Activated CD4-positive, alpha-beta T cell treated with anti-CD3 and anti-CD28 coated beads for 36 hours (primary cell): ENCODE measurements around the gene MME. TPM values are rescaled to one million over a fixed set of nuclear protein-coding genes. Genes with fewer than 3 reads are reported as not detected.

Source experiments
- ATAC-seq: fragments of 200-7000 bp; cut with Tn5 transposase; one replicate; pipeline ENCODE4 v1.10.0; 2021; ENCODE audit warnings: mild to moderate bottlenecking, moderate library complexity
- CTCF ChIA-PET: fragments of 350-600 bp; sonication (Branson Sonifier 250); formaldehyde crosslinking; loops from one replicate; lab custom pipeline; 2021; ENCODE audit warnings: antibody characterized with exemption; lab: Charles Lee
- POLR2A ChIA-PET: fragments of 350-600 bp; sonication (Branson Sonifier 250); formaldehyde crosslinking; loops from one replicate; lab custom pipeline; 2021; ENCODE audit warnings: antibody characterized with exemption, inconsistent platforms; lab: Charles Lee
- DNase-seq: peaks from one replicate; pipeline ENCODE4 v3.0.0-alpha.2; 2020
- H3K27ac Mint-ChIP-seq: one replicate; pipeline ENCODE4 v1.8.0; 2021; ENCODE audit warnings: mixed read lengths
- H3K27me3 Mint-ChIP-seq: one replicate; pipeline ENCODE4 v1.8.0; 2021; ENCODE audit warnings: mixed read lengths
- H3K36me3 Mint-ChIP-seq: one replicate; pipeline ENCODE4 v1.8.0; 2021; ENCODE audit warnings: low read depth, mixed read lengths
- H3K4me1 Mint-ChIP-seq: one replicate; pipeline ENCODE4 v1.8.0; 2021; ENCODE audit warnings: mixed read lengths
- H3K4me3 Mint-ChIP-seq: one replicate; pipeline ENCODE4 v1.8.0; 2021; ENCODE audit warnings: mild to moderate bottlenecking, moderate library complexity, mixed read lengths
- H3K9me3 Mint-ChIP-seq: one replicate; pipeline ENCODE4 v1.8.0; 2021; ENCODE audit warnings: low read depth, mixed read lengths
- intact Hi-C, 2 experiments: fragments of 100-400 bp; cut with DNase I in 1 of 2; cut with micrococcal nuclease in 1 of 2; formaldehyde crosslinking; loops; one replicate each; pipeline versions ENCODE4 v1.14.2 to v1.15.1; 2022 to 2024; cut with DNase I, micrococcal nuclease
- total RNA-seq, 2 experiments: library from RNA; stranded (reverse); gene quantifications; one replicate each; pipeline ENCODE4 v1.2.3, GENCODE V29; 2021

Gene MME
- total RNA-seq, 2 experiments from 2014 or later: 0.23 TPM; not detected in 1

GRCh38 chr3:155225417-155225816 is 145.3 kb downstream of the MME start:
- Mint-ChIP-seq H3K4me3 (no peak overlapping the region), H3K27ac (no peak overlapping the region), H3K4me1 (no peaks in the 10 kb centered on the region), H3K9me3 (no peaks in the 10 kb centered on the region), H3K36me3 (no peaks in the 10 kb centered on the region), H3K27me3 (no peaks in the 10 kb centered on the region)
- ATAC-seq (no peak), DNase-seq (no peak)
- ChIA-PET POLR2A (no interaction called here), CTCF (no interaction called here)
- intact Hi-C loops: no loop called here

GRCh38 chr3:155227141-155227540 is 147.0 kb downstream of the MME start:
- H3K4me1 Mint-ChIP-seq: no peaks in the 10 kb centered on the region
- H3K4me3 Mint-ChIP-seq: no peak overlapping the region
- intact Hi-C loops: no loop called here
- H3K36me3 Mint-ChIP-seq: no peaks in the 10 kb centered on the region
- H3K27ac Mint-ChIP-seq: no peak overlapping the region
- H3K9me3 Mint-ChIP-seq: no peaks in the 10 kb centered on the region
- DNase-seq (no peak), ATAC-seq (no peak)
- H3K27me3 Mint-ChIP-seq: no peaks in the 10 kb centered on the region
- CTCF ChIA-PET: interaction anchor here (0.6 kb wide), 1 partner anchor 116 kb away, joined by 3 read pairs; no protein-coding TSS in a partner anchor
- POLR2A ChIA-PET: interaction anchor here (0.7 kb wide), 1 partner anchor 852 kb away, joined by 3 read pairs; no protein-coding TSS in a partner anchor

GRCh38 chr3:155228676-155229075 is 148.6 kb downstream of the MME start:
- no peaks in the 10 kb centered on the region for H3K36me3 Mint-ChIP-seq
- intact Hi-C loops: no loop called here
- no peak for DNase-seq
- no peaks in the 10 kb centered on the region for H3K4me1 Mint-ChIP-seq
- no peaks in the 10 kb centered on the region for H3K27me3 Mint-ChIP-seq
- ChIA-PET CTCF (no interaction called here), POLR2A (no interaction called here)
- H3K4me3 Mint-ChIP-seq: no peak overlapping the region
- no peaks in the 10 kb centered on the region for H3K9me3 Mint-ChIP-seq
- ATAC-seq: no peak
- no peak overlapping the region for H3K27ac Mint-ChIP-seq

- CTCF ChIA-PET: no interaction called here
- no peaks in the 10 kb centered on the region for H3K36me3 Mint-ChIP-seq
- POLR2A ChIA-PET: no interaction called here
- H3K9me3 Mint-ChIP-seq: no peaks in the 10 kb centered on the region
- H3K4me1 Mint-ChIP-seq: no peaks in the 10 kb centered on the region
- no peak for DNase-seq
- intact Hi-C loops: no loop called here
- H3K4me3 Mint-ChIP-seq: no peak overlapping the region
- H3K27ac Mint-ChIP-seq: no peak overlapping the region
- no peaks in the 10 kb centered on the region for H3K27me3 Mint-ChIP-seq
- no peak for ATAC-seq
These were observed 149.0 kb downstream of the MME start for GRCh38 chr3:155229086-155229485.

GRCh38 chr3:155230382-155230781 is 150.3 kb downstream of the MME start:
- CTCF ChIA-PET: interaction anchor here (0.6 kb wide), 1 partner anchor 171 kb away, joined by 3 read pairs; no protein-coding TSS in a partner anchor
- Mint-ChIP-seq H3K4me3 (no peak overlapping the region), H3K9me3 (no peaks in the 10 kb centered on the region), H3K36me3 (no peaks in the 10 kb centered on the region), H3K4me1 (no peaks in the 10 kb centered on the region), H3K27ac (no peak overlapping the region), H3K27me3 (no peaks in the 10 kb centered on the region)
- DNase-seq (no peak), ATAC-seq (no peak)
- POLR2A ChIA-PET: no interaction called here
- intact Hi-C loops: no loop called here

DNA sequence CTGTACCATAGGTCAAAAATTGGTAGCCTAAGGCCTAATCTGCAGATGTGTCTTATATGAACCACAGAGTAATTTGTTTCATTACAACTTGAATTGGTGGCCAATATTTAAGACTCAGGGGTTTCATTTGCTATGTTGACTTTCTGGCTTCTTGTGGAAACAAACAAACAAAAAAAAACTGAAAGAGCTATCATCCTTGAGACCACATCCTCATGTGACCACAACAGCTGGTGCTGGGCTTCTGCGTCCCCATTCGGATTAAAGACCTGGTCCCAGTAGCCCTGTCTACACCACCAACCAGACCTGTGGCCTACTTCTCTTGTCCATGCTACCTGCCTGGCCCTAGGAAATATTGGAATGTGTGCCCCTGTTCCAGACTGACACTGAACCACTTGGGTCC is 151.7 kb downstream of the MME start:
- POLR2A ChIA-PET: no interaction called here
- Mint-ChIP-seq H3K4me3 (no peak overlapping the region), H3K36me3 (no peaks in the 10 kb centered on the region), H3K27ac (no peak overlapping the region), H3K27me3 (no peaks in the 10 kb centered on the region), H3K9me3 (no peaks in the 10 kb centered on the region), H3K4me1 (no peaks in the 10 kb centered on the region)
- CTCF ChIA-PET: no interaction called here
- ATAC-seq: no peak
- DNase-seq: no peak
- intact Hi-C loops: no loop called here

- H3K4me3 Mint-ChIP-seq: no peak overlapping the region
- no peaks in the 10 kb centered on the region for H3K36me3 Mint-ChIP-seq
- H3K9me3 Mint-ChIP-seq: no peaks in the 10 kb centered on the region
- DNase-seq: no peak
- ATAC-seq: no peak
- H3K4me1 Mint-ChIP-seq: no peaks in the 10 kb centered on the region
- intact Hi-C loops: no loop called here
- ChIA-PET POLR2A (no interaction called here), CTCF (no interaction called here)
- no peak overlapping the region for H3K27ac Mint-ChIP-seq
- H3K27me3 Mint-ChIP-seq: no peaks in the 10 kb centered on the region
These were observed 152.5 kb downstream of the MME start for GRCh38 chr3:155232605-155233004.

DNA sequence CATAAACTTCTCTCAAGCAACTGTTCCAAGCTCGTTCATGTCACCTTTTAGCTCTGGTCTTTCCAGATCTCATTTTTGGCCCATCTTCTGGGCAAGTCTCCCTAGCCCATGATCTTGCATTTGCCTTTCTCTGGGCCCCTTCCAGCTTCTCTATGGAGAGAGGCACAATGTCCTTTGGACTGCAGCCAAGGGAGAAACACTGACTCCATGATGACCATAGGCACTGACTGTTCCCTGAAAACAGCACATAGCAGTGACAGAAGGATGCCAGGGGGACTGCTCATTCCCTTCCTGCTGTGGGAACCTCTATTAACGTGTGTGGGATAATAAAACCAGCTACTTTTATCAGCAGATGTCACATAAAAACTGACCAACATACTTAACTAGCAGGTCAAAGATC is 153.1 kb downstream of the MME start:
- no peaks in the 10 kb centered on the region for H3K36me3 Mint-ChIP-seq
- H3K9me3 Mint-ChIP-seq: no peaks in the 10 kb centered on the region
- ChIA-PET CTCF (no interaction called here), POLR2A (no interaction called here)
- no peaks in the 10 kb centered on the region for H3K27me3 Mint-ChIP-seq
- intact Hi-C loops: no loop called here
- ATAC-seq: no peak
- H3K4me1 Mint-ChIP-seq: no peaks in the 10 kb centered on the region
- no peak overlapping the region for H3K4me3 Mint-ChIP-seq
- H3K27ac Mint-ChIP-seq: no peak overlapping the region
- DNase-seq: no peak

Other genes with a start within 250 kb of the MME start
- gene STRIT1, start 213.4 kb downstream of the MME start, total RNA-seq: not detected